ENCODE measurements around the gene GSG1L.
"Not testable (repeated sequence)": the region's sequence is repeated elsewhere in the genome, so short reads cannot be mapped to it uniquely, and the experiment has no call there.

GRCh38 chr16:27979668-27980067 is 83.8 kb downstream of the GSG1L start:
- TF ChIP-seq POLR2A (IDR thresholded peaks at IDR 0.05; ENCODE audit: extremely low read depth, insufficient read length); MAX (IDR thresholded peaks at IDR 0.05; ENCODE audit: low read depth, low read length): not testable (repeated sequence)
- TF ChIP-seq, protein P1, sequence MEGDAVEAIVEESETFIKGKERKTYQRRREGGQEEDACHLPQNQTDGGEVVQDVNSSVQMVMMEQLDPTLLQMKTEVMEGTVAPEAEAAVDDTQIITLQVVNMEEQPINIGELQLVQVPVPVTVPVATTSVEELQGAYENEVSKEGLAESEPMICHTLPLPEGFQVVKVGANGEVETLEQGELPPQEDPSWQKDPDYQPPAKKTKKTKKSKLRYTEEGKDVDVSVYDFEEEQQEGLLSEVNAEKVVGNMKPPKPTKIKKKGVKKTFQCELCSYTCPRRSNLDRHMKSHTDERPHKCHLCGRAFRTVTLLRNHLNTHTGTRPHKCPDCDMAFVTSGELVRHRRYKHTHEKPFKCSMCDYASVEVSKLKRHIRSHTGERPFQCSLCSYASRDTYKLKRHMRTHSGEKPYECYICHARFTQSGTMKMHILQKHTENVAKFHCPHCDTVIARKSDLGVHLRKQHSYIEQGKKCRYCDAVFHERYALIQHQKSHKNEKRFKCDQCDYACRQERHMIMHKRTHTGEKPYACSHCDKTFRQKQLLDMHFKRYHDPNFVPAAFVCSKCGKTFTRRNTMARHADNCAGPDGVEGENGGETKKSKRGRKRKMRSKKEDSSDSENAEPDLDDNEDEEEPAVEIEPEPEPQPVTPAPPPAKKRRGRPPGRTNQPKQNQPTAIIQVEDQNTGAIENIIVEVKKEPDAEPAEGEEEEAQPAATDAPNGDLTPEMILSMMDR (IDR thresholded peaks at IDR 0.05; ENCODE audit: low read depth, low read length): not testable (repeated sequence)

All from NB4 (cell line).